H1 (cell line): ENCODE data around the gene MMEL1. TPM values are rescaled to one million over a fixed set of nuclear protein-coding genes. Genes with fewer than 3 reads are reported as not detected.
A peak's percentile ranks its signal among the peaks of the same experiment; 100 is the strongest.

Experiments used
- BRCA1 ChIP-seq: IDR thresholded peaks from 2 replicates; pipeline ENCODE4 v1.6.1; 2012; ENCODE audit warnings: low read depth, low read length, improper control_type of control experiment
- E2F6 ChIP-seq: IDR thresholded peaks from 2 replicates; pipeline ENCODE4 v1.6.1; 2012; ENCODE audit warnings: inconsistent platforms
- EGR1 ChIP-seq: IDR thresholded peaks from 2 replicates; pipeline ENCODE4 v1.6.1; 2011; ENCODE audit warnings: low read depth, low read length, borderline replicate concordance
- EP300 ChIP-seq, 2 experiments: IDR thresholded peaks; 1 replicate in 1 of 2; 2 replicates in 1 of 2; pipeline ENCODE4 v1.6.1; 2011 to 2012; ENCODE audit warnings: low read depth in 2 of 2, low read length in 2 of 2, mild to moderate bottlenecking in 2 of 2, borderline replicate concordance in 1 of 2, inconsistent platforms in 1 of 2, moderate library complexity in 1 of 2
- MAX ChIP-seq: IDR thresholded peaks from 2 replicates; pipeline ENCODE4 v1.6.1; 2012; ENCODE audit warnings: inconsistent platforms
- POU5F1 ChIP-seq: IDR thresholded peaks from 2 replicates; pipeline ENCODE4 v1.6.1; 2011; ENCODE audit warnings: low read depth, mild to moderate bottlenecking, low read length, moderate library complexity
- SP4 ChIP-seq: IDR thresholded peaks from 2 replicates; pipeline ENCODE4 v1.6.1; 2012; ENCODE audit warnings: low read length, inconsistent platforms
- YY1 ChIP-seq: IDR thresholded peaks from 2 replicates; pipeline ENCODE4 v1.6.1; 2011; ENCODE audit warnings: low read depth, mild to moderate bottlenecking, low read length
- polyA plus RNA-seq, 7 experiments: library from polyadenylated mRNA; depleted of rRNA in 3 of 7; stranded (reverse) in 5 of 7; unstranded in 2 of 7; fragments of >200 nt in 5 of 7; fragments of 200-250 nt in 2 of 7; gene quantifications; 1 replicate in 5 of 7; 2 replicates in 1 of 7; 4 replicates in 1 of 7; pipeline versions ENCODE4 v1.2.1 to v1.2.3, GENCODE V29; 2011 to 2013; ENCODE audit warnings: missing spikeins in 2 of 7, mixed read lengths in 2 of 7
- total RNA-seq: library from RNA; stranded (reverse); fragmentation: NEBNext Ultra II Directional; extraction: Animal tissue kit (Norgen Biotek cat#: 25700); gene quantifications from 2 replicates; pipeline ENCODE4 v1.2.1, GENCODE V29; 2021
- TF ChIP-seq, protein P1 (sequence below): fragments of 300-600 bp; sonication (generic); IDR thresholded peaks from 2 replicates; pipeline ENCODE4 v1.7.1; 2012; ENCODE audit warnings: low read length, moderate library complexity, mild to moderate bottlenecking, inconsistent platforms; ENCODE audit not compliant: insufficient replicate concordance

MMEL1 gene
- total and polyA plus RNA-seq, 2 of the 8 experiments (the other 6 are each of a cell fraction or from before 2014, with no cell fraction given), result 0.91 to 1.7 TPM

GRCh38 chr1:2642560-2643413, 10.0 kb upstream of the MMEL1 start (continued):
- no peak for TF ChIP-seq YY1
- TF ChIP-seq EGR1, result no peak
- no peak for TF ChIP-seq BRCA1
- peak in 1 of 2 experiments; percentile 72; a peak in 1 of 3 replicates for TF ChIP-seq EP300 (IDR thresholded peaks at IDR 0.05; ENCODE audit: borderline replicate concordance in 1 of 2, low read depth in 2 of 2, low read length in 2 of 2)
- TF ChIP-seq SP4, result no peak
- 0 out of 2 replicates have a peak, but pooled peaks have one; percentile 40 for TF ChIP-seq E2F6
- no peak for TF ChIP-seq POU5F1
- TF ChIP-seq, protein P1, sequence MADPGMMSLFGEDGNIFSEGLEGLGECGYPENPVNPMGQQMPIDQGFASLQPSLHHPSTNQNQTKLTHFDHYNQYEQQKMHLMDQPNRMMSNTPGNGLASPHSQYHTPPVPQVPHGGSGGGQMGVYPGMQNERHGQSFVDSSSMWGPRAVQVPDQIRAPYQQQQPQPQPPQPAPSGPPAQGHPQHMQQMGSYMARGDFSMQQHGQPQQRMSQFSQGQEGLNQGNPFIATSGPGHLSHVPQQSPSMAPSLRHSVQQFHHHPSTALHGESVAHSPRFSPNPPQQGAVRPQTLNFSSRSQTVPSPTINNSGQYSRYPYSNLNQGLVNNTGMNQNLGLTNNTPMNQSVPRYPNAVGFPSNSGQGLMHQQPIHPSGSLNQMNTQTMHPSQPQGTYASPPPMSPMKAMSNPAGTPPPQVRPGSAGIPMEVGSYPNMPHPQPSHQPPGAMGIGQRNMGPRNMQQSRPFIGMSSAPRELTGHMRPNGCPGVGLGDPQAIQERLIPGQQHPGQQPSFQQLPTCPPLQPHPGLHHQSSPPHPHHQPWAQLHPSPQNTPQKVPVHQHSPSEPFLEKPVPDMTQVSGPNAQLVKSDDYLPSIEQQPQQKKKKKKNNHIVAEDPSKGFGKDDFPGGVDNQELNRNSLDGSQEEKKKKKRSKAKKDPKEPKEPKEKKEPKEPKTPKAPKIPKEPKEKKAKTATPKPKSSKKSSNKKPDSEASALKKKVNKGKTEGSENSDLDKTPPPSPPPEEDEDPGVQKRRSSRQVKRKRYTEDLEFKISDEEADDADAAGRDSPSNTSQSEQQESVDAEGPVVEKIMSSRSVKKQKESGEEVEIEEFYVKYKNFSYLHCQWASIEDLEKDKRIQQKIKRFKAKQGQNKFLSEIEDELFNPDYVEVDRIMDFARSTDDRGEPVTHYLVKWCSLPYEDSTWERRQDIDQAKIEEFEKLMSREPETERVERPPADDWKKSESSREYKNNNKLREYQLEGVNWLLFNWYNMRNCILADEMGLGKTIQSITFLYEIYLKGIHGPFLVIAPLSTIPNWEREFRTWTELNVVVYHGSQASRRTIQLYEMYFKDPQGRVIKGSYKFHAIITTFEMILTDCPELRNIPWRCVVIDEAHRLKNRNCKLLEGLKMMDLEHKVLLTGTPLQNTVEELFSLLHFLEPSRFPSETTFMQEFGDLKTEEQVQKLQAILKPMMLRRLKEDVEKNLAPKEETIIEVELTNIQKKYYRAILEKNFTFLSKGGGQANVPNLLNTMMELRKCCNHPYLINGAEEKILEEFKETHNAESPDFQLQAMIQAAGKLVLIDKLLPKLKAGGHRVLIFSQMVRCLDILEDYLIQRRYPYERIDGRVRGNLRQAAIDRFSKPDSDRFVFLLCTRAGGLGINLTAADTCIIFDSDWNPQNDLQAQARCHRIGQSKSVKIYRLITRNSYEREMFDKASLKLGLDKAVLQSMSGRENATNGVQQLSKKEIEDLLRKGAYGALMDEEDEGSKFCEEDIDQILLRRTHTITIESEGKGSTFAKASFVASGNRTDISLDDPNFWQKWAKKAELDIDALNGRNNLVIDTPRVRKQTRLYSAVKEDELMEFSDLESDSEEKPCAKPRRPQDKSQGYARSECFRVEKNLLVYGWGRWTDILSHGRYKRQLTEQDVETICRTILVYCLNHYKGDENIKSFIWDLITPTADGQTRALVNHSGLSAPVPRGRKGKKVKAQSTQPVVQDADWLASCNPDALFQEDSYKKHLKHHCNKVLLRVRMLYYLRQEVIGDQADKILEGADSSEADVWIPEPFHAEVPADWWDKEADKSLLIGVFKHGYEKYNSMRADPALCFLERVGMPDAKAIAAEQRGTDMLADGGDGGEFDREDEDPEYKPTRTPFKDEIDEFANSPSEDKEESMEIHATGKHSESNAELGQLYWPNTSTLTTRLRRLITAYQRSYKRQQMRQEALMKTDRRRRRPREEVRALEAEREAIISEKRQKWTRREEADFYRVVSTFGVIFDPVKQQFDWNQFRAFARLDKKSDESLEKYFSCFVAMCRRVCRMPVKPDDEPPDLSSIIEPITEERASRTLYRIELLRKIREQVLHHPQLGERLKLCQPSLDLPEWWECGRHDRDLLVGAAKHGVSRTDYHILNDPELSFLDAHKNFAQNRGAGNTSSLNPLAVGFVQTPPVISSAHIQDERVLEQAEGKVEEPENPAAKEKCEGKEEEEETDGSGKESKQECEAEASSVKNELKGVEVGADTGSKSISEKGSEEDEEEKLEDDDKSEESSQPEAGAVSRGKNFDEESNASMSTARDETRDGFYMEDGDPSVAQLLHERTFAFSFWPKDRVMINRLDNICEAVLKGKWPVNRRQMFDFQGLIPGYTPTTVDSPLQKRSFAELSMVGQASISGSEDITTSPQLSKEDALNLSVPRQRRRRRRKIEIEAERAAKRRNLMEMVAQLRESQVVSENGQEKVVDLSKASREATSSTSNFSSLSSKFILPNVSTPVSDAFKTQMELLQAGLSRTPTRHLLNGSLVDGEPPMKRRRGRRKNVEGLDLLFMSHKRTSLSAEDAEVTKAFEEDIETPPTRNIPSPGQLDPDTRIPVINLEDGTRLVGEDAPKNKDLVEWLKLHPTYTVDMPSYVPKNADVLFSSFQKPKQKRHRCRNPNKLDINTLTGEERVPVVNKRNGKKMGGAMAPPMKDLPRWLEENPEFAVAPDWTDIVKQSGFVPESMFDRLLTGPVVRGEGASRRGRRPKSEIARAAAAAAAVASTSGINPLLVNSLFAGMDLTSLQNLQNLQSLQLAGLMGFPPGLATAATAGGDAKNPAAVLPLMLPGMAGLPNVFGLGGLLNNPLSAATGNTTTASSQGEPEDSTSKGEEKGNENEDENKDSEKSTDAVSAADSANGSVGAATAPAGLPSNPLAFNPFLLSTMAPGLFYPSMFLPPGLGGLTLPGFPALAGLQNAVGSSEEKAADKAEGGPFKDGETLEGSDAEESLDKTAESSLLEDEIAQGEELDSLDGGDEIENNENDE, result no peak
- 0 out of 2 replicates have a peak, but pooled peaks have one; percentile 23 for TF ChIP-seq MAX
